Dermis blood vessel endothelial cell (primary cell): Measurements from ENCODE around the gene BNC2. TPM values are rescaled to one million over a fixed set of nuclear protein-coding genes. Genes with fewer than 3 reads are reported as not detected.

Experiments used
- DNase-seq: peaks from one replicate; pipeline ENCODE4 v3.0.0; 2010
- total RNA-seq: library from RNA; depleted of rRNA; stranded (reverse); fragments of >200 nt; gene quantifications from 2 replicates; pipeline ENCODE4 v1.2.3, GENCODE V29; 2014

BNC2 gene
- total RNA-seq, 1 donor from 2014 or later = 12.1 TPM

- DNase-seq = peak; percentile 84
Measured at GRCh38 chr9:16626577-16627130, 243.8 kb downstream of the BNC2 start.

- DNase-seq = peak; percentile 55
Measured at GRCh38 chr9:16625811-16626210, 244.7 kb downstream of the BNC2 start.

GRCh38 chr9:16625161-16625631, 245.3 kb downstream of the BNC2 start:
- DNase-seq = no peak

- peak; percentile 37 for DNase-seq
Measured at GRCh38 chr9:16624744-16625117, 245.7 kb downstream of the BNC2 start.

GRCh38 chr9:16623989-16624743, 246.3 kb downstream of the BNC2 start:
- no peak for DNase-seq

GRCh38 chr9:16622541-16622940, 247.9 kb downstream of the BNC2 start:
- DNase-seq = no peak

GRCh38 chr9:16619914-16620520, 250.5 kb downstream of the BNC2 start:
- DNase-seq = no peak

GRCh38 chr9:16619402-16619801, 251.1 kb downstream of the BNC2 start:
- DNase-seq = no peak

GRCh38 chr9:16618524-16618923, 251.9 kb downstream of the BNC2 start:
- no peak for DNase-seq

GRCh38 chr9:16616686-16617085, 253.8 kb downstream of the BNC2 start:
- no peak for DNase-seq

- peak; percentile 62 for DNase-seq
Measured at GRCh38 chr9:16615451-16615850, 255.0 kb downstream of the BNC2 start.

GRCh38 chr9:16613605-16614004, 256.9 kb downstream of the BNC2 start:
- DNase-seq = no peak

- no peak for DNase-seq
Measured at GRCh38 chr9:16613051-16613450, 257.4 kb downstream of the BNC2 start.

- DNase-seq = peak; percentile 26
Measured at GRCh38 chr9:16612627-16613026, 257.8 kb downstream of the BNC2 start.

GRCh38 chr9:16611983-16612382, 258.5 kb downstream of the BNC2 start:
- DNase-seq = no peak

GRCh38 chr9:16611001-16611400, 259.5 kb downstream of the BNC2 start:
- no peak for DNase-seq

- DNase-seq = no peak
Measured at GRCh38 chr9:16610538-16610937, 259.9 kb downstream of the BNC2 start.

- DNase-seq = no peak
Measured at GRCh38 chr9:16608906-16609305, 261.6 kb downstream of the BNC2 start.

GRCh38 chr9:16602494-16602893, 268.0 kb downstream of the BNC2 start:
- DNase-seq = no peak

- no peak for DNase-seq
Measured at GRCh38 chr9:16601991-16602390, 268.5 kb downstream of the BNC2 start.

- no peak for DNase-seq
Measured at GRCh38 chr9:16598316-16598715, 272.2 kb downstream of the BNC2 start.

GRCh38 chr9:16597136-16597535, 273.3 kb downstream of the BNC2 start:
- DNase-seq = no peak

- no peak for DNase-seq
Measured at GRCh38 chr9:16595227-16595626, 275.2 kb downstream of the BNC2 start.

GRCh38 chr9:16594787-16595186, 275.7 kb downstream of the BNC2 start:
- DNase-seq = no peak
